ENCODE results near the gene CDC42EP4.

- TF ChIP-seq, protein P1, sequence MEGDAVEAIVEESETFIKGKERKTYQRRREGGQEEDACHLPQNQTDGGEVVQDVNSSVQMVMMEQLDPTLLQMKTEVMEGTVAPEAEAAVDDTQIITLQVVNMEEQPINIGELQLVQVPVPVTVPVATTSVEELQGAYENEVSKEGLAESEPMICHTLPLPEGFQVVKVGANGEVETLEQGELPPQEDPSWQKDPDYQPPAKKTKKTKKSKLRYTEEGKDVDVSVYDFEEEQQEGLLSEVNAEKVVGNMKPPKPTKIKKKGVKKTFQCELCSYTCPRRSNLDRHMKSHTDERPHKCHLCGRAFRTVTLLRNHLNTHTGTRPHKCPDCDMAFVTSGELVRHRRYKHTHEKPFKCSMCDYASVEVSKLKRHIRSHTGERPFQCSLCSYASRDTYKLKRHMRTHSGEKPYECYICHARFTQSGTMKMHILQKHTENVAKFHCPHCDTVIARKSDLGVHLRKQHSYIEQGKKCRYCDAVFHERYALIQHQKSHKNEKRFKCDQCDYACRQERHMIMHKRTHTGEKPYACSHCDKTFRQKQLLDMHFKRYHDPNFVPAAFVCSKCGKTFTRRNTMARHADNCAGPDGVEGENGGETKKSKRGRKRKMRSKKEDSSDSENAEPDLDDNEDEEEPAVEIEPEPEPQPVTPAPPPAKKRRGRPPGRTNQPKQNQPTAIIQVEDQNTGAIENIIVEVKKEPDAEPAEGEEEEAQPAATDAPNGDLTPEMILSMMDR (IDR thresholded peaks at IDR 0.05 in 4 of 5, conservative IDR thresholded peaks at IDR 0.05 in 1 of 5) = no peak
- TF ChIP-seq POLR2A (IDR thresholded peaks at IDR 0.05) = no peak
Measured at GRCh38 chr17:73305845-73306836, 5.7 kb downstream of the CDC42EP4 start.
